H1 (cell line): Measurements from ENCODE around the gene CD53. TPM values are rescaled to one million over a fixed set of nuclear protein-coding genes. Genes with fewer than 3 reads are reported as not detected.

Experiments
- FOSL1 ChIP-seq: IDR thresholded peaks from 2 replicates; pipeline ENCODE4 v1.6.1; 2011; ENCODE audit warnings: mild to moderate bottlenecking, low read depth, low read length, moderate library complexity; ENCODE audit not compliant: insufficient read depth
- polyA plus RNA-seq, 7 experiments: library from polyadenylated mRNA; depleted of rRNA in 3 of 7; stranded (reverse) in 5 of 7; unstranded in 2 of 7; fragments of >200 nt in 5 of 7; fragments of 200-250 nt in 2 of 7; gene quantifications; 1 replicate in 5 of 7; 2 replicates in 1 of 7; 4 replicates in 1 of 7; pipeline versions ENCODE4 v1.2.1 to v1.2.3, GENCODE V29; 2011 to 2013; ENCODE audit warnings: missing spikeins in 2 of 7, mixed read lengths in 2 of 7
- total RNA-seq: library from RNA; stranded (reverse); fragmentation: NEBNext Ultra II Directional; extraction: Animal tissue kit (Norgen Biotek cat#: 25700); gene quantifications from 2 replicates; pipeline ENCODE4 v1.2.1, GENCODE V29; 2021
- TF ChIP-seq, protein P1 (sequence below): IDR thresholded peaks from 2 replicates; pipeline ENCODE4 v1.6.1; 2012; ENCODE audit warnings: inconsistent platforms
- TF ChIP-seq, protein P2 (sequence below), 3 experiments: IDR thresholded peaks; 1 replicate in 2 of 3; 2 replicates in 1 of 3; pipeline versions ENCODE4 v1.5.1 to v1.6.1; 2011; ENCODE audit warnings: low read length in 3 of 3, mild to moderate bottlenecking in 3 of 3, inconsistent platforms in 2 of 3, low read depth in 1 of 3, moderate library complexity in 1 of 3; ENCODE audit not compliant: insufficient read depth in 1 of 3; ENCODE audit errors: control extremely low read depth in 1 of 3

Gene CD53
- total and polyA plus RNA-seq, 2 of the 8 experiments (the other 6 are each of a cell fraction or from before 2014, with no cell fraction given), result 0.56 to 1.0 TPM

DNA sequence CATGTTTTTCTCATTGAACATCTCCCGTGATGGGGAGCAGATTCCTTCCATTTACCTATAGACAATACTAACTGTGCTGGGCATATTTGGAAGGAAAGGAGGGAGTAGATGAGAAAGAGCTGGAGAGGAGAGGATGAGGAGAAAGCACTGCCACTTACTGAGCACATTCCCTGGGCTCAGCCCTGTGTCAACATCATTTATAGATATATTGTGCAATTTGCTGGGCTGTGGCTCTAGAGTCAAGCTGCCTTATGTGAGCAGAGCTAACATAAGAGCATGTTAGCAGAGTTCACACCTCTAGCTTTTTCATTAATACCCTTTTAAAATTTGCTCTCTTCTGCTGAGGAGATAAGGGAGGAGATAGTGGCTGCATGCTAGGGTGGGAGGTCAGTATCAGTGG lies 22.3 kb upstream of the CD53 start (continued):
- no peak for TF ChIP-seq FOSL1
- TF ChIP-seq, protein P1, sequence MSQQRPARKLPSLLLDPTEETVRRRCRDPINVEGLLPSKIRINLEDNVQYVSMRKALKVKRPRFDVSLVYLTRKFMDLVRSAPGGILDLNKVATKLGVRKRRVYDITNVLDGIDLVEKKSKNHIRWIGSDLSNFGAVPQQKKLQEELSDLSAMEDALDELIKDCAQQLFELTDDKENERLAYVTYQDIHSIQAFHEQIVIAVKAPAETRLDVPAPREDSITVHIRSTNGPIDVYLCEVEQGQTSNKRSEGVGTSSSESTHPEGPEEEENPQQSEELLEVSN, result no peak
- TF ChIP-seq, protein P2, sequence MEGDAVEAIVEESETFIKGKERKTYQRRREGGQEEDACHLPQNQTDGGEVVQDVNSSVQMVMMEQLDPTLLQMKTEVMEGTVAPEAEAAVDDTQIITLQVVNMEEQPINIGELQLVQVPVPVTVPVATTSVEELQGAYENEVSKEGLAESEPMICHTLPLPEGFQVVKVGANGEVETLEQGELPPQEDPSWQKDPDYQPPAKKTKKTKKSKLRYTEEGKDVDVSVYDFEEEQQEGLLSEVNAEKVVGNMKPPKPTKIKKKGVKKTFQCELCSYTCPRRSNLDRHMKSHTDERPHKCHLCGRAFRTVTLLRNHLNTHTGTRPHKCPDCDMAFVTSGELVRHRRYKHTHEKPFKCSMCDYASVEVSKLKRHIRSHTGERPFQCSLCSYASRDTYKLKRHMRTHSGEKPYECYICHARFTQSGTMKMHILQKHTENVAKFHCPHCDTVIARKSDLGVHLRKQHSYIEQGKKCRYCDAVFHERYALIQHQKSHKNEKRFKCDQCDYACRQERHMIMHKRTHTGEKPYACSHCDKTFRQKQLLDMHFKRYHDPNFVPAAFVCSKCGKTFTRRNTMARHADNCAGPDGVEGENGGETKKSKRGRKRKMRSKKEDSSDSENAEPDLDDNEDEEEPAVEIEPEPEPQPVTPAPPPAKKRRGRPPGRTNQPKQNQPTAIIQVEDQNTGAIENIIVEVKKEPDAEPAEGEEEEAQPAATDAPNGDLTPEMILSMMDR (IDR thresholded peaks at IDR 0.05; ENCODE audit: control extremely low read depth in 1 of 3, insufficient read depth in 1 of 3, low read depth in 1 of 3, low read length in 3 of 3), result no peak
